Measurements from ENCODE around the gene SLC35F3. TPM values are rescaled to one million over a fixed set of nuclear protein-coding genes. Genes with fewer than 3 reads are reported as not detected.

The SLC35F3 gene
- total RNA-seq, 1 experiment from 2014 or later = not detected

GRCh38 chr1:234216116-234216703 is 311.7 kb downstream of the SLC35F3 start:
- Histone ChIP-seq H3K36me3 (ENCODE audit: control insufficient read depth, insufficient read depth, low read length) (no peaks in the 10 kb centered on the region), H3K4me1 (no peaks in the 10 kb centered on the region), H3K4me3 (ENCODE audit: low read depth, low read length) (no peak overlapping the region), H3K9me3 (peaks cover 7% of the 10 kb centered on the region; the same call in 1 of the 2 replicates), H3K27me3 (replicated peaks; ENCODE audit: control insufficient read depth, insufficient read depth, low read length) (peaks cover 7% of the 10 kb centered on the region)
- H3K36me3 Mint-ChIP-seq (ENCODE audit: insufficient read depth, unreplicated experiment) = no peaks in the 10 kb centered on the region
- TF ChIP-seq CTCF (IDR thresholded peaks at IDR 0.05; ENCODE audit: insufficient read depth in 1 of 2, low read depth in 1 of 2, low read length in 1 of 2, severe bottlenecking in 1 of 2, unreplicated experiment in 1 of 2) = no peak
- POLR2A ChIA-PET = no interaction called here
- no peak for DNase-seq
- peaks cover 9% of the 10 kb centered on the region for H3K9me3 Mint-ChIP-seq (ENCODE audit: unreplicated experiment)
- intact Hi-C loops (cut with micrococcal nuclease; ENCODE audit: unreplicated experiment) = no loop called here
- H3K27ac Mint-ChIP-seq (ENCODE audit: unreplicated experiment) = no peak overlapping the region
- CTCF ChIA-PET = interaction anchor here (0.5 kb wide), 1 partner anchor 116 kb away, joined by 4 read pairs; no protein-coding TSS in a partner anchor
- no TSS peak for BruUV-seq (replicated peaks)
- H3K27me3 Mint-ChIP-seq (ENCODE audit: insufficient read depth, unreplicated experiment) = peaks cover 13% of the 10 kb centered on the region
- no peak overlapping the region for H3K4me3 Mint-ChIP-seq (ENCODE audit: unreplicated experiment)
- no peaks in the 10 kb centered on the region for H3K4me1 Mint-ChIP-seq (ENCODE audit: low read depth, unreplicated experiment)

- no peak for TF ChIP-seq CTCF (IDR thresholded peaks at IDR 0.05; ENCODE audit: insufficient read depth in 1 of 2, low read depth in 1 of 2, low read length in 1 of 2, severe bottlenecking in 1 of 2, unreplicated experiment in 1 of 2)
- Histone ChIP-seq H3K4me3 (ENCODE audit: low read depth, low read length) (no peak overlapping the region), H3K27me3 (replicated peaks; ENCODE audit: control insufficient read depth, insufficient read depth, low read length) (peaks cover 7% of the 10 kb centered on the region), H3K9me3 (no peaks in the 10 kb centered on the region), H3K4me1 (no peaks in the 10 kb centered on the region), H3K36me3 (ENCODE audit: control insufficient read depth, insufficient read depth, low read length) (no peaks in the 10 kb centered on the region)
- BruUV-seq (replicated peaks) = no TSS peak
- POLR2A ChIA-PET = no interaction called here
- no peaks in the 10 kb centered on the region for H3K36me3 Mint-ChIP-seq (ENCODE audit: insufficient read depth, unreplicated experiment)
- peaks cover 13% of the 10 kb centered on the region for H3K27me3 Mint-ChIP-seq (ENCODE audit: insufficient read depth, unreplicated experiment)
- H3K4me1 Mint-ChIP-seq (ENCODE audit: low read depth, unreplicated experiment) = no peaks in the 10 kb centered on the region
- no peak overlapping the region for H3K4me3 Mint-ChIP-seq (ENCODE audit: unreplicated experiment)
- CTCF ChIA-PET = no interaction called here
- no peak overlapping the region for H3K27ac Mint-ChIP-seq (ENCODE audit: unreplicated experiment)
- no peak for DNase-seq
- H3K9me3 Mint-ChIP-seq (ENCODE audit: unreplicated experiment) = no peaks in the 10 kb centered on the region
- intact Hi-C loops (cut with micrococcal nuclease; ENCODE audit: unreplicated experiment) = no loop called here
Measured at GRCh38 chr1:234217316-234217840, 312.9 kb downstream of the SLC35F3 start.

GRCh38 chr1:234218078-234218477 is 313.6 kb downstream of the SLC35F3 start:
- ChIA-PET CTCF (no interaction called here), POLR2A (no interaction called here)
- DNase-seq = no peak
- no peaks in the 10 kb centered on the region for H3K9me3 Mint-ChIP-seq (ENCODE audit: unreplicated experiment)
- no peak for TF ChIP-seq CTCF (IDR thresholded peaks at IDR 0.05; ENCODE audit: insufficient read depth in 1 of 2, low read depth in 1 of 2, low read length in 1 of 2, severe bottlenecking in 1 of 2, unreplicated experiment in 1 of 2)
- Histone ChIP-seq H3K4me3 (ENCODE audit: low read depth, low read length) (no peak overlapping the region), H3K9me3 (no peaks in the 10 kb centered on the region), H3K4me1 (no peaks in the 10 kb centered on the region), H3K27me3 (replicated peaks; ENCODE audit: control insufficient read depth, insufficient read depth, low read length) (peaks cover 7% of the 10 kb centered on the region), H3K36me3 (ENCODE audit: control insufficient read depth, insufficient read depth, low read length) (no peaks in the 10 kb centered on the region)
- H3K36me3 Mint-ChIP-seq (ENCODE audit: insufficient read depth, unreplicated experiment) = no peaks in the 10 kb centered on the region
- intact Hi-C loops (cut with micrococcal nuclease; ENCODE audit: unreplicated experiment) = no loop called here
- no peaks in the 10 kb centered on the region for H3K4me1 Mint-ChIP-seq (ENCODE audit: low read depth, unreplicated experiment)
- H3K27me3 Mint-ChIP-seq (ENCODE audit: insufficient read depth, unreplicated experiment) = peaks cover 13% of the 10 kb centered on the region
- H3K4me3 Mint-ChIP-seq (ENCODE audit: unreplicated experiment) = no peak overlapping the region
- no TSS peak for BruUV-seq (replicated peaks)
- H3K27ac Mint-ChIP-seq (ENCODE audit: unreplicated experiment) = no peak overlapping the region
